B cell (primary cell): ENCODE measurements around the gene PMM1. TPM values are rescaled to one million over a fixed set of nuclear protein-coding genes. Genes with fewer than 3 reads are reported as not detected.

ENCODE experiments used
- ATAC-seq: fragments of 200-7000 bp; cut with Tn5 transposase; one replicate; pipeline ENCODE4 v1.10.0; 2021; ENCODE audit warnings: low read depth, mild to moderate bottlenecking, moderate number of reproducible peaks, moderate library complexity
- CTCF ChIA-PET: fragments of 350-600 bp; sonication (Branson Sonifier 250); formaldehyde crosslinking; loops from one replicate; lab custom pipeline; 2021; ENCODE audit warnings: antibody characterized with exemption, inconsistent platforms; lab: Charles Lee
- POLR2A ChIA-PET: fragments of 350-600 bp; sonication (Branson Sonifier 250); formaldehyde crosslinking; loops from one replicate; lab custom pipeline; 2021; ENCODE audit warnings: antibody characterized with exemption; lab: Charles Lee
- DNase-seq: peaks from one replicate; pipeline ENCODE4 v3.0.0; 2013
- H2AFZ ChIP-seq: 2 replicates; pipeline ENCODE4 v1.6.1; 2012; ENCODE audit warnings: mild to moderate bottlenecking, low read depth, low read length; ENCODE audit not compliant: insufficient read depth, poor library complexity, severe bottlenecking
- H3K27ac ChIP-seq, 2 donors: 1 replicate in 1 of 2; 2 replicates in 1 of 2; pipeline ENCODE4 v1.5.1; 2012 to 2013; ENCODE audit warnings: low read length in 2 of 2, mild to moderate bottlenecking in 2 of 2, moderate library complexity in 1 of 2
- H3K27me3 ChIP-seq, 4 experiments: fragments of 200-600 bp in 1 of 4; sonication (generic) in 1 of 4; replicated peaks in 1 of 4; 1 replicate in 2 of 4; 2 replicates in 2 of 4; pipeline versions ENCODE4 v1.6.1 to v1.7.0; 2013 to 2016; ENCODE audit warnings: low read length in 3 of 4, mild to moderate bottlenecking in 2 of 4, mixed read lengths in 1 of 4, moderate library complexity in 1 of 4; ENCODE audit not compliant: insufficient read depth in 4 of 4, control insufficient read depth in 3 of 4; ENCODE audit errors: control extremely low read depth in 1 of 4
- H3K36me3 ChIP-seq, 2 experiments: replicated peaks in 1 of 2; 1 replicate in 1 of 2; 2 replicates in 1 of 2; pipeline versions ENCODE4 v1.6.1 to v1.7.1; 2013; ENCODE audit warnings: low read length in 1 of 2; ENCODE audit not compliant: insufficient read depth in 2 of 2, control insufficient read depth in 1 of 2; ENCODE audit errors: control extremely low read depth in 1 of 2, extremely low read depth in 1 of 2
- H3K4me1 ChIP-seq, 2 donors: fragments of 200-600 bp in 1 of 2; sonication (generic) in 1 of 2; 1 replicate in 1 of 2; 2 replicates in 1 of 2; pipeline versions ENCODE4 v1.5.1 to v1.6.1; 2013 to 2017; ENCODE audit warnings: low read length in 2 of 2; ENCODE audit not compliant: control insufficient read depth in 2 of 2, insufficient read depth in 2 of 2
- H3K4me2 ChIP-seq: replicated peaks from 2 replicates; pipeline ENCODE3; 2012; ENCODE audit warnings: mild to moderate bottlenecking, low read depth, low read length; ENCODE audit not compliant: poor library complexity, severe bottlenecking
- H3K4me3 ChIP-seq, 5 experiments: fragments of 200-600 bp in 1 of 5; sonication (generic) in 1 of 5; 1 replicate in 3 of 5; 2 replicates in 2 of 5; pipeline versions ENCODE4 v1.5.1 to v1.7.0; 2011 to 2016; ENCODE audit warnings: low read length in 4 of 5, mild to moderate bottlenecking in 4 of 5, low read depth in 2 of 5, control low read depth in 1 of 5, moderate library complexity in 1 of 5; ENCODE audit not compliant: insufficient read depth in 1 of 5; ENCODE audit errors: control extremely low read depth in 1 of 5, extremely low read depth in 1 of 5
- H3K79me2 ChIP-seq: fragments of 200-600 bp; sonication (generic); one replicate; pipeline ENCODE4 v1.6.0; 2016; ENCODE audit warnings: low read length; ENCODE audit not compliant: control insufficient read depth, insufficient read depth
- H3K9ac ChIP-seq: fragments of 200-600 bp; sonication (generic); 2 replicates; pipeline ENCODE4 v1.6.1; 2017; ENCODE audit warnings: mild to moderate bottlenecking, low read length, moderate library complexity
- H3K9me3 ChIP-seq, 3 donors: one replicate each; pipeline versions ENCODE4 v1.6.1 to v1.7.1; 2013; ENCODE audit warnings: low read length in 2 of 3; ENCODE audit not compliant: control insufficient read depth in 2 of 3, insufficient read depth in 1 of 3; ENCODE audit errors: control extremely low read depth in 1 of 3
- H4K20me1 ChIP-seq: 2 replicates; pipeline ENCODE4 v1.6.0; 2012; ENCODE audit warnings: mild to moderate bottlenecking, low read length; ENCODE audit not compliant: insufficient read depth, control insufficient read depth, poor library complexity, severe bottlenecking
- H3K27ac Mint-ChIP-seq: one replicate; pipeline ENCODE4 v1.8.0; 2021; ENCODE audit warnings: mixed read lengths
- H3K27me3 Mint-ChIP-seq: one replicate; pipeline ENCODE4 v1.8.0; 2021; ENCODE audit warnings: mixed read lengths
- H3K4me1 Mint-ChIP-seq: one replicate; pipeline ENCODE4 v1.8.0; 2021; ENCODE audit warnings: mixed read lengths
- H3K4me3 Mint-ChIP-seq: one replicate; pipeline ENCODE4 v1.8.0; 2021; ENCODE audit warnings: mixed read lengths
- H3K9me3 Mint-ChIP-seq: one replicate; pipeline ENCODE4 v1.8.0; 2022; ENCODE audit warnings: mixed read lengths; ENCODE audit not compliant: insufficient read depth
- EZH2 ChIP-seq: IDR thresholded peaks from 2 replicates; pipeline ENCODE4 v1.6.1; 2012; ENCODE audit warnings: borderline replicate concordance, low read depth, mild to moderate bottlenecking, moderate library complexity, low read length; ENCODE audit not compliant: insufficient read depth, poor library complexity, severe bottlenecking
- WGBS: methylation state at CpG from one replicate; pipeline ENCODE4 v1.1.5; 2013; ENCODE audit warnings: missing lambda C conversion rate; ENCODE audit not compliant: insufficient coverage; 5-methylcytosine and 5-hydroxymethylcytosine counted together
- intact Hi-C: fragments of 100-400 bp; cut with micrococcal nuclease; formaldehyde crosslinking; loops from one replicate; pipeline ENCODE4 v1.10.0; 2022
- polyA plus RNA-seq: library from polyadenylated mRNA; depleted of rRNA; stranded (reverse); fragments of >200 nt; gene quantifications from 2 replicates; pipeline ENCODE4 v1.2.3, GENCODE V29; 2012
- total RNA-seq, 2 donors: library from RNA; stranded (reverse); fragments of 120-200 nt in 1 of 2; gene quantifications; 1 replicate in 1 of 2; 2 replicates in 1 of 2; pipeline versions ENCODE4 v1.2.3 to v1.2.4, GENCODE V29; 2013 to 2022
- TF ChIP-seq, protein P1 (sequence below): fragments of 200-600 bp; IDR thresholded peaks from one replicate; pipeline ENCODE4 v1.8.0; 2022; ENCODE audit warnings: antibody characterized with exemption, mild to moderate bottlenecking

PMM1 gene
- total and polyA plus RNA-seq, 2 donors (not counting 1 experiment from before 2014, with no cell fraction given): 23.3 to 24.8 TPM

- H3K4me2 ChIP-seq: no peak overlapping the region
- H3K36me3 ChIP-seq: no peaks in the 10 kb centered on the region
- H3K4me3 ChIP-seq: no peak overlapping the region
- peaks cover 4% of the 10 kb centered on the region for H3K79me2 ChIP-seq
- no peaks in the 10 kb centered on the region for H4K20me1 ChIP-seq
- H3K9ac ChIP-seq: no peak overlapping the region
- Mint-ChIP-seq H3K9me3 (no peaks in the 10 kb centered on the region), H3K27me3 (peaks cover 4% of the 10 kb centered on the region), H3K27ac (no peak overlapping the region), H3K4me3 (no peak overlapping the region), H3K4me1 (peaks cover under 1% of the 10 kb centered on the region)
- ATAC-seq (no peak), DNase-seq (no peak)
- H3K27ac ChIP-seq: no peak overlapping the region
- H3K9me3 ChIP-seq: no peaks in the 10 kb centered on the region
- intact Hi-C loops: no loop called here
- no peaks in the 10 kb centered on the region for H3K4me1 ChIP-seq
- ChIA-PET CTCF (interaction anchor here (1.2 kb wide), 1 partner anchor 39 kb away, joined by 3 read pairs; the partner anchor contains the start of gene PMM1), POLR2A (no interaction called here)
- H3K27me3 ChIP-seq: peaks cover 0 to 5% (median 0%) of the 10 kb centered on the region in 4 experiments
- H2AFZ ChIP-seq: no peak overlapping the region
- 98% methylated on average over 9 of the region's 12 CpGs for WGBS
- TF ChIP-seq, protein P1, sequence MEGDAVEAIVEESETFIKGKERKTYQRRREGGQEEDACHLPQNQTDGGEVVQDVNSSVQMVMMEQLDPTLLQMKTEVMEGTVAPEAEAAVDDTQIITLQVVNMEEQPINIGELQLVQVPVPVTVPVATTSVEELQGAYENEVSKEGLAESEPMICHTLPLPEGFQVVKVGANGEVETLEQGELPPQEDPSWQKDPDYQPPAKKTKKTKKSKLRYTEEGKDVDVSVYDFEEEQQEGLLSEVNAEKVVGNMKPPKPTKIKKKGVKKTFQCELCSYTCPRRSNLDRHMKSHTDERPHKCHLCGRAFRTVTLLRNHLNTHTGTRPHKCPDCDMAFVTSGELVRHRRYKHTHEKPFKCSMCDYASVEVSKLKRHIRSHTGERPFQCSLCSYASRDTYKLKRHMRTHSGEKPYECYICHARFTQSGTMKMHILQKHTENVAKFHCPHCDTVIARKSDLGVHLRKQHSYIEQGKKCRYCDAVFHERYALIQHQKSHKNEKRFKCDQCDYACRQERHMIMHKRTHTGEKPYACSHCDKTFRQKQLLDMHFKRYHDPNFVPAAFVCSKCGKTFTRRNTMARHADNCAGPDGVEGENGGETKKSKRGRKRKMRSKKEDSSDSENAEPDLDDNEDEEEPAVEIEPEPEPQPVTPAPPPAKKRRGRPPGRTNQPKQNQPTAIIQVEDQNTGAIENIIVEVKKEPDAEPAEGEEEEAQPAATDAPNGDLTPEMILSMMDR: no peak
- TF ChIP-seq EZH2: no peak
Measured at GRCh38 chr22:41550952-41551491, 38.6 kb downstream of the PMM1 start.

DNA sequence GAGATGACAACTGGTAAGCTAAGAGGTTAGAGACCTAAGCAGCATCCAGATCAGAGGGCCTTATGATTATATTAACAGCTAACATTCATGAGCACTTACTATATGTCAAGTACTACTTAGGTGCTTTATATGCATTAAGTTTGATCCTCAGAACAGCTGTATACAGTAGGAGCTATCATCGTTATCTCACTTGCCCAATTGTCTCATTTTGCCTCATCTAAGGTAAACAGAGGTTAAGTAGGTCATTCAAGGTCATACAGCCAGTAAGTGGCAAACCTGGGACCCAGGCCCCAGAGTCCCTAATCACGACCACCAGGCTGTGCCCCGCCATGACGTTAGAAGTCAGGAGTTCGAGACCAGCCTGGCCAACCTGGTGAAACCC is 40.8 kb downstream of the PMM1 start:
- intact Hi-C loops: no loop called here
- no peaks in the 10 kb centered on the region for H3K9me3 Mint-ChIP-seq
- CTCF ChIA-PET: interaction anchor here (0.7 kb wide), 1 partner anchor 568 kb away, joined by 4 read pairs; no protein-coding TSS in a partner anchor

More for the DNA sequence above, 40.8 kb downstream of the PMM1 start:
- no peak overlapping the region for H3K27ac ChIP-seq
- 94% methylated on average over 4 of the region's 5 CpGs for WGBS
- H3K36me3 ChIP-seq: no peaks in the 10 kb centered on the region
- Mint-ChIP-seq H3K27me3 (peaks cover 4% of the 10 kb centered on the region), H3K27ac (no peak overlapping the region), H3K4me1 (peaks cover 15% of the 10 kb centered on the region), H3K4me3 (no peak overlapping the region)
- H3K4me2 ChIP-seq: no peak overlapping the region
- peaks cover 7 to 9% of the 10 kb centered on the region in 2 donors for H3K4me1 ChIP-seq
- no peak overlapping the region for H3K9ac ChIP-seq
- no peak for DNase-seq
- peaks cover 0 to 5% (median 0%) of the 10 kb centered on the region in 4 experiments for H3K27me3 ChIP-seq
- ATAC-seq: no peak
- H3K4me3 ChIP-seq: no peak overlapping the region
- H3K79me2 ChIP-seq: peaks cover 21% of the 10 kb centered on the region
- no peaks in the 10 kb centered on the region for H3K9me3 ChIP-seq
- POLR2A ChIA-PET: interaction anchor here (0.5 kb wide), 1 partner anchor 199 kb away, joined by 3 read pairs; no protein-coding TSS in a partner anchor
- no peaks in the 10 kb centered on the region for H4K20me1 ChIP-seq
- H2AFZ ChIP-seq: no peak overlapping the region
- TF ChIP-seq, protein P1: no peak
- no peak for TF ChIP-seq EZH2
